H1 (cell line): ENCODE data around the gene RRP1. TPM values are rescaled to one million over a fixed set of nuclear protein-coding genes. Genes with fewer than 3 reads are reported as not detected.

Experiments
- CTCF ChIA-PET: fragments of 300-600 bp; sonication (Branson Sonifier 250); formaldehyde crosslinking; loops from one replicate; lab custom pipeline; 2021; ENCODE audit not compliant: partially characterized antibody; lab: Charles Lee
- POLR2A ChIA-PET: fragments of 300-600 bp; sonication (Branson Sonifier 250); formaldehyde crosslinking; loops from one replicate; lab custom pipeline; 2021; ENCODE audit warnings: inconsistent platforms; ENCODE audit not compliant: partially characterized antibody; lab: Charles Lee
- DNase-seq, 2 experiments: peaks; one replicate each; pipeline versions ENCODE4 v3.0.0 to v3.0.0-alpha.2; 2010 to 2022; ENCODE audit warnings: low spot score in 2 of 2, low read depth in 1 of 2, mixed read lengths in 1 of 2
- FAIRE-seq: peaks from 2 replicates; lab custom pipeline; 2011; peaks lifted over from hg19 to GRCh38; lab: Jason Lieb, UNC
- H2AFZ ChIP-seq: 2 replicates; pipeline ENCODE4 v1.8.1; 2012; ENCODE audit warnings: low read length, inconsistent platforms
- H2AK5ac ChIP-seq: 2 replicates; pipeline ENCODE4 v1.6.1; 2013; ENCODE audit warnings: low read depth, low read length
- H2BK120ac ChIP-seq: replicated peaks from 2 replicates; pipeline ENCODE3; 2013; ENCODE audit warnings: low read depth, low read length, inconsistent platforms
- H2BK12ac ChIP-seq: 2 replicates; pipeline ENCODE4 v1.6.1; 2013; ENCODE audit warnings: low read depth, low read length
- H2BK15ac ChIP-seq: 2 replicates; pipeline ENCODE4 v1.6.1; 2013; ENCODE audit warnings: low read length
- H2BK20ac ChIP-seq: 2 replicates; pipeline ENCODE4 v1.6.1; 2013; ENCODE audit warnings: low read length
- H2BK5ac ChIP-seq: 2 replicates; pipeline ENCODE4 v1.6.1; 2013; ENCODE audit warnings: low read depth, low read length
- H3K14ac ChIP-seq: 2 replicates; pipeline ENCODE4 v1.6.1; 2013; ENCODE audit warnings: inconsistent platforms; ENCODE audit not compliant: insufficient read length
- H3K18ac ChIP-seq: 2 replicates; pipeline ENCODE4 v1.6.1; 2013; ENCODE audit warnings: low read length; ENCODE audit errors: extremely low read depth
- H3K23ac ChIP-seq: 2 replicates; pipeline ENCODE4 v1.6.1; 2013; ENCODE audit warnings: inconsistent platforms; ENCODE audit not compliant: insufficient read length
- H3K23me2 ChIP-seq: 2 replicates; pipeline ENCODE4 v1.6.1; 2013; ENCODE audit warnings: low read depth, low read length
- H3K27ac ChIP-seq: 2 replicates; pipeline ENCODE4 v1.6.1; 2011; ENCODE audit warnings: low read depth, low read length, inconsistent platforms
- H3K27me3 ChIP-seq, 4 experiments: replicated peaks in 1 of 4; 1 replicate in 1 of 4; 2 replicates in 3 of 4; pipeline versions ENCODE4 v1.6.1 to v1.8.1; 2011 to 2013; ENCODE audit warnings: low read length in 3 of 4, mild to moderate bottlenecking in 3 of 4, inconsistent platforms in 2 of 4, mixed read lengths in 2 of 4, moderate library complexity in 1 of 4; ENCODE audit not compliant: control insufficient read depth in 3 of 4, insufficient read depth in 3 of 4; ENCODE audit errors: extremely low read depth in 1 of 4
- H3K36me3 ChIP-seq, 4 experiments: 2 replicates each; pipeline versions ENCODE4 v1.6.1 to v1.8.1; 2011 to 2013; ENCODE audit warnings: mild to moderate bottlenecking in 4 of 4, low read length in 3 of 4, moderate library complexity in 2 of 4, control low read depth in 1 of 4, inconsistent platforms in 1 of 4; ENCODE audit not compliant: insufficient read depth in 4 of 4, control insufficient read depth in 2 of 4
- H3K4ac ChIP-seq: replicated peaks from 2 replicates; pipeline ENCODE3; 2013; ENCODE audit warnings: low read length, low read depth, mixed read lengths, inconsistent platforms; ENCODE audit not compliant: insufficient read length
- H3K4me1 ChIP-seq, 4 experiments: replicated peaks in 1 of 4; 1 replicate in 1 of 4; 2 replicates in 3 of 4; pipeline versions ENCODE4 v1.6.1 to v1.8.1; 2011 to 2013; ENCODE audit warnings: low read length in 3 of 4, inconsistent platforms in 2 of 4, mixed read lengths in 1 of 4; ENCODE audit not compliant: insufficient read depth in 4 of 4, control insufficient read depth in 3 of 4
- H3K4me2 ChIP-seq, 2 experiments: 2 replicates each; pipeline versions ENCODE4 v1.6.1 to v1.8.1; 2011 to 2013; ENCODE audit warnings: low read depth in 2 of 2, low read length in 2 of 2, control low read depth in 1 of 2, inconsistent platforms in 1 of 2, mild to moderate bottlenecking in 1 of 2; ENCODE audit not compliant: insufficient read depth in 1 of 2
- H3K4me3 ChIP-seq, 4 experiments: fragments of 200-600, 300-600 bp in 1 of 4; sonication (generic), shearing (Covaris generic), sonication (Bioruptor Twin) in 1 of 4; 2 replicates each; pipeline versions ENCODE4 v1.5.1 to v1.8.1; 2011 to 2016; ENCODE audit warnings: low read length in 4 of 4, low read depth in 3 of 4, control low read depth in 2 of 4, inconsistent platforms in 2 of 4, mild to moderate bottlenecking in 2 of 4, mixed read lengths in 1 of 4, moderate library complexity in 1 of 4; ENCODE audit not compliant: insufficient read depth in 2 of 4; ENCODE audit errors: extremely low read depth in 1 of 4
- H3K56ac ChIP-seq: replicated peaks from 2 replicates; pipeline ENCODE3; 2013; ENCODE audit warnings: low read depth, mild to moderate bottlenecking, mixed read lengths, low read length, inconsistent platforms; ENCODE audit not compliant: insufficient read length
- H3K79me1 ChIP-seq: 2 replicates; pipeline ENCODE4 v1.6.1; 2013; ENCODE audit warnings: low read depth, low read length, control low read depth
- H3K79me2 ChIP-seq, 2 experiments: 2 replicates each; pipeline versions ENCODE4 v1.6.1 to v1.8.1; 2012 to 2013; ENCODE audit warnings: low read length in 2 of 2, mild to moderate bottlenecking in 2 of 2, inconsistent platforms in 1 of 2; ENCODE audit not compliant: insufficient read depth in 2 of 2, control insufficient read depth in 1 of 2
- H3K9ac ChIP-seq, 4 experiments: replicated peaks in 1 of 4; 1 replicate in 1 of 4; 2 replicates in 3 of 4; pipeline versions ENCODE4 v1.6.1 to v1.8.1; 2011 to 2013; ENCODE audit warnings: low read depth in 3 of 4, low read length in 3 of 4, control low read depth in 2 of 4, mild to moderate bottlenecking in 2 of 4, moderate library complexity in 2 of 4, inconsistent platforms in 1 of 4; ENCODE audit errors: extremely low read depth in 1 of 4
- H3K9me3 ChIP-seq, 2 experiments: 2 replicates each; pipeline versions ENCODE4 v1.6.1 to v1.8.1; 2012 to 2013; ENCODE audit warnings: mild to moderate bottlenecking in 2 of 2, moderate library complexity in 2 of 2, control low read depth in 1 of 2, inconsistent platforms in 1 of 2, low read depth in 1 of 2, low read length in 1 of 2, mixed read lengths in 1 of 2; ENCODE audit not compliant: insufficient read depth in 2 of 2
- H4K20me1 ChIP-seq, 2 experiments: replicated peaks in 1 of 2; 2 replicates each; pipeline versions ENCODE3 to v1.8.1; 2011 to 2013; ENCODE audit warnings: inconsistent platforms in 2 of 2, low read length in 2 of 2, mild to moderate bottlenecking in 1 of 2; ENCODE audit not compliant: insufficient read depth in 2 of 2, control insufficient read depth in 1 of 2
- H4K5ac ChIP-seq: 2 replicates; pipeline ENCODE4 v1.6.1; 2013; ENCODE audit warnings: low read length, low read depth, mixed read lengths, inconsistent platforms; ENCODE audit not compliant: insufficient read length
- H4K8ac ChIP-seq: 2 replicates; pipeline ENCODE4 v1.8.0; 2013; ENCODE audit warnings: mild to moderate bottlenecking, moderate library complexity, low read length, inconsistent platforms; ENCODE audit not compliant: insufficient read depth; ENCODE audit errors: extremely low read depth
- H4K91ac ChIP-seq: replicated peaks from 2 replicates; pipeline ENCODE3; 2013; ENCODE audit warnings: low read length, mixed read lengths, inconsistent platforms; ENCODE audit not compliant: insufficient read length
- BACH1 ChIP-seq: IDR thresholded peaks from 2 replicates; pipeline ENCODE4 v1.6.1; 2012; ENCODE audit warnings: low read length, improper control_type of control experiment
- BRCA1 ChIP-seq: IDR thresholded peaks from 2 replicates; pipeline ENCODE4 v1.6.1; 2012; ENCODE audit warnings: low read depth, low read length, improper control_type of control experiment
- CHD1 ChIP-seq: IDR thresholded peaks from 2 replicates; pipeline ENCODE4 v1.6.1; 2012; ENCODE audit warnings: low read depth, low read length, improper control_type of control experiment
- CREB1 ChIP-seq: IDR thresholded peaks from 2 replicates; pipeline ENCODE4 v1.6.1; 2012; ENCODE audit warnings: inconsistent platforms
- GABPA ChIP-seq: IDR thresholded peaks from 2 replicates; pipeline ENCODE4 v1.6.1; 2011; ENCODE audit warnings: mild to moderate bottlenecking, low read length, moderate library complexity, borderline replicate concordance; ENCODE audit not compliant: insufficient read depth
- KDM5A ChIP-seq: fragments of 200-600 bp; IDR thresholded peaks from 2 replicates; pipeline ENCODE4 v1.7.1; 2012; ENCODE audit warnings: mild to moderate bottlenecking, low read length, inconsistent platforms, mixed read lengths
- POLR2AphosphoS5 ChIP-seq: IDR thresholded peaks from 2 replicates; pipeline ENCODE4 v1.6.1; 2011; ENCODE audit warnings: low read depth, low read length
- RBBP5 ChIP-seq: IDR thresholded peaks from 2 replicates; pipeline ENCODE4 v1.7.1; 2012; ENCODE audit warnings: low read depth, mild to moderate bottlenecking, inconsistent platforms, low read length, moderate library complexity, borderline replicate concordance
- RXRA ChIP-seq: IDR thresholded peaks from 2 replicates; pipeline ENCODE4 v1.6.1; 2011; ENCODE audit warnings: low read depth, mild to moderate bottlenecking, low read length, moderate library complexity; ENCODE audit not compliant: insufficient read depth
- SRF ChIP-seq: IDR thresholded peaks from 2 replicates; pipeline ENCODE4 v1.6.1; 2011; ENCODE audit warnings: mild to moderate bottlenecking, low read depth, low read length, moderate library complexity
- TBP ChIP-seq: IDR thresholded peaks from 2 replicates; pipeline ENCODE4 v1.6.1; 2011; ENCODE audit warnings: low read depth, low read length, improper control_type of control experiment
- TEAD4 ChIP-seq: IDR thresholded peaks from 2 replicates; pipeline ENCODE4 v1.6.1; 2012; ENCODE audit warnings: low read depth, low read length, inconsistent platforms, mixed read lengths
- ZNF274 ChIP-seq: IDR thresholded peaks from 2 replicates; pipeline ENCODE4 v1.7.0; 2012; ENCODE audit warnings: low read length, borderline replicate concordance; ENCODE audit errors: extremely low read depth
- WGBS, 2 experiments: shearing (Covaris generic) in 1 of 2; methylation state at CpG; one replicate each; pipeline versions ENCODE4 v1.1.6 to v1.1.7; 2013 to 2015; ENCODE audit warnings: low lambda C conversion rate in 2 of 2, mixed read lengths in 2 of 2, inconsistent platforms in 1 of 2, low coverage in 1 of 2, missing lambda C conversion rate in 1 of 2; ENCODE audit not compliant: insufficient replicate concordance in 2 of 2, insufficient coverage in 1 of 2, insufficient read length in 1 of 2; ENCODE audit errors: extremely low coverage in 1 of 2, missing lambda C conversion rate in 1 of 2; 5-methylcytosine and 5-hydroxymethylcytosine counted together
- polyA plus RNA-seq, 7 experiments: library from polyadenylated mRNA; depleted of rRNA in 3 of 7; stranded (reverse) in 5 of 7; unstranded in 2 of 7; fragments of >200 nt in 5 of 7; fragments of 200-250 nt in 2 of 7; gene quantifications; 1 replicate in 5 of 7; 2 replicates in 1 of 7; 4 replicates in 1 of 7; pipeline versions ENCODE4 v1.2.1 to v1.2.3, GENCODE V29; 2011 to 2013; ENCODE audit warnings: missing spikeins in 2 of 7, mixed read lengths in 2 of 7
- total RNA-seq: library from RNA; stranded (reverse); fragmentation: NEBNext Ultra II Directional; extraction: Animal tissue kit (Norgen Biotek cat#: 25700); gene quantifications from 2 replicates; pipeline ENCODE4 v1.2.1, GENCODE V29; 2021

The RRP1 gene
- total and polyA plus RNA-seq, 2 of the 8 experiments (the other 6 are each of a cell fraction or from before 2014, with no cell fraction given), result 11.6 to 55.2 TPM

GRCh38 chr21:43826623-43826974 lies 37.2 kb downstream of the RRP1 start:
- FAIRE-seq, result no peak
- H3K14ac ChIP-seq, result no peak overlapping the region
- no peak for TF ChIP-seq RXRA
- no peak for TF ChIP-seq CHD1
- TF ChIP-seq POLR2AphosphoS5, result no peak
- TF ChIP-seq GABPA, result no peak
- no peak for TF ChIP-seq SRF
- TF ChIP-seq BACH1, result no peak
- TF ChIP-seq BRCA1, result no peak
- no peak for TF ChIP-seq ZNF274
- no peak for TF ChIP-seq RBBP5
- TF ChIP-seq TBP, result no peak
- TF ChIP-seq TEAD4, result no peak
- no peak for TF ChIP-seq CREB1
- TF ChIP-seq KDM5A, result no peak
- TF ChIP-seq, all 59 proteins: peak for 0
- H3K79me2 ChIP-seq, result no peaks in the 10 kb centered on the region
- WGBS, 2 experiments, result 82% methylated on average over 8 of the region's 8 CpGs; no CpG with 5 or more reads in 1 of the 2 experiments
- H2AK5ac ChIP-seq, result no peak overlapping the region; the same call in 1 of the 2 replicates
- H3K23me2 ChIP-seq, result no peaks in the 10 kb centered on the region
- peak overlapping the region; percentile 89; the same call in 1 of the 2 replicates for H4K8ac ChIP-seq
- peaks cover 0 to 7% (median 4%) of the 10 kb centered on the region in 4 experiments; a peak in 3 of 7 replicates for H3K4me1 ChIP-seq
- no peaks in the 10 kb centered on the region for H3K79me1 ChIP-seq
- peak overlapping the region; percentile 33; the same call in 1 of the 2 replicates for H2BK12ac ChIP-seq
- ChIA-PET POLR2A (interaction anchor here (1.3 to 1.5 kb wide), 3 partner anchors 10 to 20 kb away, joined by 4 to 6 read pairs (median 5); no protein-coding TSS in a partner anchor), CTCF (interaction anchor here (0.8 to 3.2 kb wide), 9 partner anchors 9 to 147 kb away, joined by 3 to 26 read pairs (median 5); no protein-coding TSS in a partner anchor)
- H3K9me3 ChIP-seq, result peaks cover 0 to 8% of the 10 kb centered on the region in 2 experiments; a peak in 1 of 4 replicates
- H4K5ac ChIP-seq, result no peak overlapping the region
- no peak overlapping the region for H2BK5ac ChIP-seq
- H2AFZ ChIP-seq, result no peak overlapping the region; the same call in 1 of the 2 replicates
- H3K36me3 ChIP-seq, result no peaks in the 10 kb centered on the region
- peak overlapping the region; percentile 32 for H3K18ac ChIP-seq
- no peak overlapping the region for H3K56ac ChIP-seq
- H2BK20ac ChIP-seq, result peak overlapping the region; percentile 43
- no peak overlapping the region for H3K27ac ChIP-seq
- no peak for DNase-seq
- no peak overlapping the region; a peak in 1 of 4 replicates for H3K4me2 ChIP-seq
- peak overlapping the region; percentile 33 for H2BK120ac ChIP-seq
- H3K9ac ChIP-seq, result no peak overlapping the region
- H3K4me3 ChIP-seq, result no peak overlapping the region
- H2BK15ac ChIP-seq, result no peak overlapping the region
- H4K20me1 ChIP-seq, result no peaks in the 10 kb centered on the region
- H4K91ac ChIP-seq, result no peak overlapping the region
- no peak overlapping the region for H3K4ac ChIP-seq
- H3K27me3 ChIP-seq, result no peaks in the 10 kb centered on the region
- no peak overlapping the region for H3K23ac ChIP-seq
